ENCODE measurements around the gene OR10H2.
"Not testable (repeated sequence)": the region's sequence is repeated elsewhere in the genome, so short reads cannot be mapped to it uniquely, and the experiment has no call there.

OR10H2 gene

GRCh38 chr19:15774159-15774558 lies 46.3 kb downstream of the OR10H2 start:
- DNase-seq, result not testable (repeated sequence)

- DNase-seq, result no peak
Observed at GRCh38 chr19:15775249-15775648, 47.4 kb downstream of the OR10H2 start.

GRCh38 chr19:15776264-15776663 lies 48.4 kb downstream of the OR10H2 start:
- no peak for DNase-seq

GRCh38 chr19:15776991-15777970 lies 49.5 kb downstream of the OR10H2 start:
- no peak for DNase-seq
